Dermis blood vessel endothelial cell (primary cell): ENCODE data around the gene ZNF619. TPM values are rescaled to one million over a fixed set of nuclear protein-coding genes. Genes with fewer than 3 reads are reported as not detected.

Source experiments
- DNase-seq: peaks from one replicate; pipeline ENCODE4 v3.0.0; 2010
- total RNA-seq: library from RNA; depleted of rRNA; stranded (reverse); fragments of >200 nt; gene quantifications from 2 replicates; pipeline ENCODE4 v1.2.3, GENCODE V29; 2014

Gene ZNF619
- total RNA-seq, 1 donor from 2014 or later = 9.5 TPM

GRCh38 chr3:40465456-40465855, 11.5 kb upstream of the ZNF619 start:
- no peak for DNase-seq

GRCh38 chr3:40468018-40468417, 8.9 kb upstream of the ZNF619 start:
- DNase-seq = no peak

- no peak for DNase-seq
These were observed 6.2 kb upstream of the ZNF619 start for GRCh38 chr3:40470701-40471100.

- DNase-seq = peak; percentile 8
These were observed 744 bp downstream of the ZNF619 start for GRCh38 chr3:40477666-40478065.

- no peak for DNase-seq
These were observed 10.2 kb downstream of the ZNF619 start for GRCh38 chr3:40487172-40487571.

GRCh38 chr3:40490916-40491315, 14.0 kb downstream of the ZNF619 start:
- DNase-seq = no peak

- DNase-seq = no peak
These were observed 17.8 kb downstream of the ZNF619 start for GRCh38 chr3:40494698-40495097.

GRCh38 chr3:40497288-40497687, 20.4 kb downstream of the ZNF619 start:
- no peak for DNase-seq

- DNase-seq = no peak
These were observed 23.0 kb downstream of the ZNF619 start for GRCh38 chr3:40499952-40500351.

- DNase-seq = no peak
These were observed 25.1 kb downstream of the ZNF619 start for GRCh38 chr3:40502034-40502433.

GRCh38 chr3:40504636-40505430, 27.9 kb downstream of the ZNF619 start:
- peak; percentile 99 for DNase-seq

GRCh38 chr3:40505599-40506462, 28.9 kb downstream of the ZNF619 start, which contains the start of gene ZNF620:
Gene ZNF620 (plus strand): TSS chr3:40506039. CDS start chr3:40506353, 314 bp downstream.
- DNase-seq = peak; percentile 90

GRCh38 chr3:40511031-40511718, 34.3 kb downstream of the ZNF619 start:
- no peak for DNase-seq

GRCh38 chr3:40516201-40516600, 39.3 kb downstream of the ZNF619 start:
- DNase-seq = no peak

GRCh38 chr3:40518067-40518466, 41.1 kb downstream of the ZNF619 start:
- DNase-seq = no peak

GRCh38 chr3:40518848-40519247, 41.9 kb downstream of the ZNF619 start:
- no peak for DNase-seq

- DNase-seq = no peak
These were observed 44.3 kb downstream of the ZNF619 start for GRCh38 chr3:40521254-40521653.

- DNase-seq = peak; percentile 11
These were observed 46.9 kb downstream of the ZNF619 start for GRCh38 chr3:40523781-40524180.

GRCh38 chr3:40524222-40524567, 47.3 kb downstream of the ZNF619 start:
- DNase-seq = no peak

- peak; percentile 91 for DNase-seq
These were observed 47.8 kb downstream of the ZNF619 start, which contains the start of gene ZNF621 for GRCh38 chr3:40524568-40525285. Gene ZNF621 (plus strand): TSS chr3:40524960. CDS start chr3:40525841, 881 bp downstream.

- DNase-seq = no peak
These were observed 51.5 kb downstream of the ZNF619 start for GRCh38 chr3:40528426-40528825.

- no peak for DNase-seq
These were observed 55.3 kb downstream of the ZNF619 start for GRCh38 chr3:40532252-40532651.
